GF-D8 (cell line): Measurements from ENCODE around the gene RAPGEF6.

Source experiments
- DNase-seq: peaks from one replicate; lab custom pipeline; 2025; lab: John Stamatoyannopoulos, UW

RAPGEF6 gene

GRCh38 chr5:131541762-131542161 lies 93.3 kb downstream of the RAPGEF6 start:
- DNase-seq, result no peak

GRCh38 chr5:131541071-131541470 lies 94.0 kb downstream of the RAPGEF6 start:
- no peak for DNase-seq

GRCh38 chr5:131539251-131539650 lies 95.8 kb downstream of the RAPGEF6 start:
- DNase-seq, result no peak

- peak; percentile 11 for DNase-seq
Measured at GRCh38 chr5:131538177-131538593, 96.8 kb downstream of the RAPGEF6 start.

GRCh38 chr5:131536850-131537448 lies 98.1 kb downstream of the RAPGEF6 start:
- DNase-seq, result no peak

- peak; percentile 45 for DNase-seq
Measured at GRCh38 chr5:131536211-131536826, 98.7 kb downstream of the RAPGEF6 start.

GRCh38 chr5:131534974-131535373 lies 100.1 kb downstream of the RAPGEF6 start:
- no peak for DNase-seq

GRCh38 chr5:131533836-131534235 lies 101.2 kb downstream of the RAPGEF6 start:
- no peak for DNase-seq

- no peak for DNase-seq
Measured at GRCh38 chr5:131532031-131532640, 102.9 kb downstream of the RAPGEF6 start.

- no peak for DNase-seq
Measured at GRCh38 chr5:131530706-131531331, 104.2 kb downstream of the RAPGEF6 start.

- DNase-seq, result no peak
Measured at GRCh38 chr5:131528682-131529081, 106.3 kb downstream of the RAPGEF6 start.

- peak; percentile 6 for DNase-seq
Measured at GRCh38 chr5:131525805-131526204, 109.2 kb downstream of the RAPGEF6 start.

GRCh38 chr5:131524431-131524830 lies 110.6 kb downstream of the RAPGEF6 start:
- DNase-seq, result no peak

- no peak for DNase-seq
Measured at GRCh38 chr5:131523500-131524185, 111.4 kb downstream of the RAPGEF6 start.

- DNase-seq, result no peak
Measured at GRCh38 chr5:131521252-131521651, 113.8 kb downstream of the RAPGEF6 start.

- DNase-seq, result no peak
Measured at GRCh38 chr5:131515348-131515747, 119.7 kb downstream of the RAPGEF6 start.

GRCh38 chr5:131514316-131515283 lies 120.4 kb downstream of the RAPGEF6 start:
- peak; percentile 1 for DNase-seq

- DNase-seq, result no peak
Measured at GRCh38 chr5:131513780-131514179, 121.2 kb downstream of the RAPGEF6 start.

- no peak for DNase-seq
Measured at GRCh38 chr5:131511934-131512333, 123.1 kb downstream of the RAPGEF6 start.

GRCh38 chr5:131509801-131510200 lies 125.2 kb downstream of the RAPGEF6 start:
- no peak for DNase-seq

GRCh38 chr5:131505237-131505908 lies 129.7 kb downstream of the RAPGEF6 start:
- no peak for DNase-seq
